Raji (cell line): ENCODE data around the gene KMT2B.

ENCODE experiments used
- POLR2A ChIP-seq: IDR thresholded peaks from 2 replicates; pipeline ENCODE4 v1.6.1; 2011; ENCODE audit warnings: low read depth, low read length, control low read depth; ENCODE audit not compliant: insufficient read depth

KMT2B gene

DNA sequence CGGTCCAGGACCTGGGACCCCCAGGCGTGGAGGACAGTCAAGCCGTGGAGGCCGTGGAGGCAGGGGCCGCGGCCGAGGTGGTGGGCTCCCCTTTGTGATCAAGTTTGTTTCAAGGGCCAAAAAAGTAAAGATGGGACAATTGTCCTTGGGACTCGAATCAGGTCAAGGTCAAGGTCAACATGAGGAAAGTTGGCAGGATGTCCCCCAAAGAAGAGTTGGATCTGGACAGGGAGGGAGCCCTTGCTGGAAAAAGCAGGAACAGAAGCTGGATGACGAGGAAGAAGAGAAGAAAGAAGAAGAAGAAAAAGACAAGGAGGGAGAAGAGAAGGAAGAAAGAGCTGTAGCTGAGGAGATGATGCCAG, 2.3 kb downstream of the KMT2B start:
- no peak for TF ChIP-seq POLR2A

DNA sequence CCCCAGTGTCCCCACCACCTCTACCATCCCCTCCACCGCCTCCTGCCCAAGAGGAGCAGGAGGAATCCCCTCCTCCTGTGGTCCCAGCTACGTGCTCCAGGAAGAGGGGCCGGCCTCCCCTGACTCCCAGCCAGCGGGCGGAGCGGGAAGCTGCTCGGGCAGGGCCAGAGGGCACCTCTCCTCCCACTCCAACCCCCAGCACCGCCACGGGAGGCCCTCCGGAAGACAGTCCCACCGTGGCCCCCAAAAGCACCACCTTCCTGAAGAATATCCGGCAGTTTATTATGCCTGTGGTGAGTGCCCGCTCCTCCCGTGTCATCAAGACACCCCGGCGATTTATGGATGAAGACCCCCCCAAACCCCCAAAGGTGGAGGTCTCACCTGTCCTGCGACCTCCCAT, 2.8 kb downstream of the KMT2B start:
- TF ChIP-seq POLR2A: no peak

DNA sequence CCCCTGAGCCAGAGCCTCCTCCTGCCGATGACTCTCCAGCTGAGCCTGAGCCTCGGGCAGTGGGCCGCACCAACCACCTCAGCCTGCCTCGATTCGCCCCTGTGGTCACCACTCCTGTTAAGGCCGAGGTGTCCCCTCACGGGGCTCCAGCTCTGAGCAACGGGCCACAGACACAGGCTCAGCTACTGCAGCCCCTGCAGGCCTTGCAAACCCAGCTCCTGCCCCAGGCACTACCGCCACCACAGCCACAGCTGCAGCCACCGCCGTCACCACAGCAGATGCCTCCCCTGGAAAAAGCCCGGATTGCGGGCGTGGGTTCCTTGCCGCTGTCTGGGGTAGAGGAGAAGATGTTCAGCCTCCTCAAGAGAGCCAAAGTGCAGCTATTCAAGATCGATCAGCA, 3.6 kb downstream of the KMT2B start:
- no peak for TF ChIP-seq POLR2A

DNA sequence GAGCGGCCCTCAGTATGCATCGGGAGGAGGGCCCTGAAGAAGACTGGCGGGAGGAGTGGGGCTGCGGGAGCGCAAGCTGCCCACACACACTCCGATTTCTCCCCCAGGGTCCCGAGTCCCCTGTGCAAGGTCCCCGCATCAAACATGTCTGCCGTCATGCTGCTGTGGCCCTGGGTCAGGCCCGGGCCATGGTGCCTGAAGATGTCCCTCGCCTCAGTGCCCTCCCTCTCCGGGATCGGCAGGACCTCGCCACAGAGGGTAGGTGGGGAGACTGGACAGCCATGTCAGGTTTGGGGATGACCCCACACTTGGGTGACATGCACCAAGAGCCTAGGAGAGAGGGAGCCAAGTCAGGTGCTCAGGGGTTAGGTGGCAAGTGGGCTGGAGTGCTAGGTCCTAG, 4.7 kb downstream of the KMT2B start:
- no peak for TF ChIP-seq POLR2A

DNA sequence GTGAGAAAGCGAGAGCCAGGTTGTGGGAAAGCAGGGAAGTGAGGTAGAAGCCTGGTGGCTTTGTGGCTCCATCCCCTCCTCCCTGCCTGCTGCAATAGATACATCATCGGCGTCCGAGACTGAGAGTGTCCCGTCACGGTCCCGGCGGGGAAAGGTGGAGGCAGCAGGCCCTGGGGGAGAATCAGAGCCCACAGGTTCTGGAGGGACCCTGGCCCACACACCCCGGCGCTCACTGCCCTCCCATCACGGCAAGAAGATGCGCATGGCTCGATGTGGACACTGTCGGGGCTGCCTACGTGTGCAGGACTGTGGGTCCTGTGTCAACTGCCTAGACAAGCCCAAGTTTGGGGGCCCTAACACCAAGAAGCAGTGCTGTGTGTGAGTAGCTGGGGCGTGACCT, 5.1 kb downstream of the KMT2B start:
- TF ChIP-seq POLR2A: no peak

DNA sequence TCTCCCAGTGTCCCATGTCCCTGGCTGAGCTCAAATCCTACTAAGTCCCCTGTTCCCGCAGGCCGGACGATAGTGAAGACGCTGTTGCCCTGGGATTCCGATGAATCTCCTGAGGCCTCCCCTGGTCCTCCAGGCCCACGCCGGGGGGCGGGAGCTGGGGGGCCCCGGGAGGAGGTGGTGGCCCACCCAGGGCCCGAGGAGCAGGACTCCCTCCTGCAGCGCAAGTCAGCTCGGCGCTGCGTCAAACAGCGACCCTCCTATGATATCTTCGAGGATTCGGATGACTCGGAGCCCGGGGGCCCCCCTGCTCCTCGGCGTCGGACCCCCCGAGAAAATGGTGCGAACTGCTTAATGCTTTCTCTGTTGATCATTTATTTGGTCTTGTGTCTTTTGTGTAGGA, 5.9 kb downstream of the KMT2B start:
- no peak for TF ChIP-seq POLR2A

DNA sequence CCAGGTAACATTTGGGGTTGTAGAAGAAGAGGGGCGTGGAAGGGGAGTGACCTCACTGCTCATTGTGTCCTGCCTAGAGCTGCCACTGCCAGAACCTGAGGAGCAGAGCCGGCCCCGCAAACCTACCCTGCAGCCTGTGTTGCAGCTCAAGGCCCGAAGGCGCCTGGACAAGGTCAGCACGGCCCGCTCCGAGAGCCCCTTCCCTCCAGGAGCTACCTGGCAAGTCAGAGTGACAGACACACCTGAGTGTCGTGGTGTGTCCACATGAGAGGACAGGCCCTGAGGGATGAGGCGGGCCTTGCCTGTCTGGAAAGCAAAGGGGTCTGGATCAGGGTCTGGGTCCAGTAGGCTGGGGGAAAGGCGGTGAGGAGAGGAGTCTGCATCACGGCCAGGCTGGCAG, 6.8 kb downstream of the KMT2B start:
- no peak for TF ChIP-seq POLR2A

DNA sequence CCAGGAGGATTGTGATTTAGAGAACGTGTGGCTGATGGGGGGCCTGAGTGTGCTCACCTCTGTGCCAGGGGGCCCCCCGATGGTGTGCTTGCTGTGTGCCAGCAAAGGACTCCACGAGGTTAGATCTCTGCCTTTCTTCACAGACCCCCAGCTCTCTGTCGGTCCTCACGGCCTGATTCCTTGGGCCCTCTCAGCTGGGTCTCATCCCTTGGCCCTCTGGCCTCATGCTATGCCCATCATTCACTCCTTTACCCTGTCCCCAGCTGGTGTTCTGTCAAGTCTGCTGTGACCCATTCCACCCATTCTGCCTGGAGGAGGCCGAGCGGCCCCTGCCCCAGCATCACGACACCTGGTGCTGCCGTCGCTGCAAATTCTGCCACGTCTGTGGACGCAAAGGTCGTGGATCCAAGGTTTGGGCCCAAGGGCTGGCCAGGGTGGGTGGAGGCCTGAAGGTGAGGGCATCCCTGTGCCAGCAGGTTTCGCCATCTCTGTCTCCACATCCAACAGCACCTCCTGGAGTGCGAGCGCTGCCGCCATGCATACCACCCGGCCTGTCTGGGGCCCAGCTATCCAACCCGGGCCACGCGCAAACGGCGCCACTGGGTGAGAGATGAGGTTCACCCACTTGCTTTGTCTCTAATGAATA, 7.5 kb downstream of the KMT2B start:
- TF ChIP-seq POLR2A: no peak

DNA sequence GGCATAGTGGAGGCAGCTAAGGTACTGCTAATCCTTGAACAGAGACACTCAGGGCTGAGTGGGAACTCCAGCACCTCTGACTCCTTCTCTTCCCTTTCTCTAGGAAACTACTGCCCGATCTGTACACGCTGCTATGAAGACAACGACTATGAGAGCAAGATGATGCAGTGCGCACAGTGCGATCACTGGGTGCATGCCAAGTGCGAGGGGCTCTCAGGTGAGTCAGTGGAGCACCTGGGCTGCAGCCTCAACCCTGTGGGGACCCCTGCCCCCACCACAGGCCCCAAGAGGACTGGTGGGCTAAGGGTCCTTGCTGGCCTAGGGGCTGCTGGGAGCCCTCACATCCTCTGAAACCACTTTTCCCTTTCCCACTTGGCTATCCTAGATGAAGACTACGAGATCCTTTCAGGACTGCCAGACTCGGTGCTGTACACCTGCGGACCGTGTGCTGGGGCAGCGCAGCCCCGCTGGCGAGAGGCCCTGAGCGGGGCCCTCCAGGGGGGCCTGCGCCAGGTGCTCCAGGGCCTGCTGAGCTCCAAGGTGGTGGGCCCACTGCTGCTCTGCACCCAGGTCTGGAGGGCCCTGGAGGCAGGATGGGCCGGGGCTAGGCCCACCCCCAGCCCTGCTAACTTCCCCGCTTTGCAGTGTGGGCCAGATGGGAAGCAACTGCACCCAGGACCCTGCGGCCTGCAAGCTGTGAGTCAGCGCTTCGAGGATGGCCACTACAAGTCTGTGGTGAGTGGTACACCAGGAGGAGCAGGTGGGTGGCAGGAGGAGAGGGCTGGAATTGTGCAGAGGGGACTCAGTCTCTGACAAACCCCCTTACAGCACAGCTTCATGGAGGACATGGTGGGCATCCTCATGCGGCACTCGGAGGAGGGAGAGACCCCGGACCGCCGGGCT, 9.5 kb downstream of the KMT2B start:
- TF ChIP-seq POLR2A: no peak

DNA sequence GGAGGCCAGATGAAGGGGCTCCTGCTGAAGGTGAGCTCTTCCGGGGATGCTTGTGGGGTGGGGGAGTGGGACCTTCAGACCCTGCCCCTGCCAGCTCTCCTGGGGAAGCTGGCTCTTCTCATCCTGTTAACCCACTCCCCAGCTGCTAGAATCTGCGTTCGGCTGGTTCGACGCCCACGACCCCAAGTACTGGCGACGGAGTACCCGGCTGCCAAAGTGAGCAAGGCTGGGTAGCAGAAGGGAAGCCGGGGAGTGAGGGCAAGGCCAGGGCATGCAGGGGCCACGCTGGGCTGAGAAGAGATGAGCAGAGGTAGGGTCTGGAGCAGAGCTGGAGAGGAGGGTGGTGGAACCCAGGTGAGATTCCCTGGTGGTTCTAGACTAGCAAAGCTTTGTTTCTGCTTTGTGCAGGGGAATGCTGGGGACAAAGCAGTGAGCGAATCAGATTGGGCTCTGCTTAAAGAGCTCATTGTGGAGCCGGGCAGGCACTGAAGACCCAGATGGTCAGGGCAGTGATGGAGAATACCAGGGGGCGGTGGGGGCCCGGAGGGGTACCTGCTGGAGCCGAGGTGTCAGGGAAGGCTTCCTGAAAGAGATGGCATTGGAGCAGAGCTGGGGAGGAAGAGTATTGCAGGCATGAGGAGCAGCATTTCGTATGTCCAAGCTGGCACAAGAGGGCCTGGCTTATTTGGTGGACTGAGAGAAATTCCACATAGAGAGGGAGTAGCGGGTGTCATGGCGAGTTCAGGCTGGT, 10.3 kb downstream of the KMT2B start:
- TF ChIP-seq POLR2A: no peak

DNA sequence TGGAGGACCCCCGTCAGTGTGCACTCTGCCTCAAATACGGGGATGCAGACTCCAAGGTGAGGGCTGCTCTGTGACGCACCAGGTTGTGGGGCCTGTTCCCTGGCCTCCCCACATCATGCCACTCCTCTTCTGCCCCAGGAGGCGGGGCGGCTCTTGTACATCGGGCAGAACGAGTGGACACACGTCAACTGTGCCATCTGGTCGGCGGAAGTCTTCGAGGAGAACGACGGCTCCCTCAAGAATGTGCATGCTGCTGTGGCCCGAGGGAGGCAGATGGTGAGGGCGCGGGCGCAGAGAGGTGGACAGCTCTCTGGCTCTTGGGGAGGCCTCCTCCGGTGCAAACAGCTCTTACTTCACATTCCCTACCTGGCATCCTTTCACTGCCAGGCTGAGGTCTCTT, 11.2 kb downstream of the KMT2B start:
- TF ChIP-seq POLR2A: no peak

DNA sequence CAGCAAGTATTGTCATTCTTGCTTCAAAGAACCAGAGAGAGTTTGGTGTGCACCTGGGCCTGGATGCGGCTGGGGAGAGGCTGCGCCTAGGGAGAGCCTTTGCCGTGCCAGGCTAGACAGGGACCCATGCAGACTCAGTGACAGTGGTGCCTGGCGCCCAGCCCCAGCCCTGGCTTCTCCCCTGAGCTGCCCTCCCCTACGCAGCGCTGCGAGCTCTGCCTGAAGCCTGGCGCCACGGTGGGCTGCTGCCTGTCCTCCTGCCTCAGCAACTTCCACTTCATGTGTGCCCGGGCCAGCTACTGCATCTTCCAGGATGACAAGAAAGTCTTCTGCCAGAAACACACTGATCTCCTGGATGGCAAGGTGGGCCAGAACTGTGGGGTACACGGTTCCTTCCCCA, 12.0 kb downstream of the KMT2B start:
- TF ChIP-seq POLR2A: no peak

DNA sequence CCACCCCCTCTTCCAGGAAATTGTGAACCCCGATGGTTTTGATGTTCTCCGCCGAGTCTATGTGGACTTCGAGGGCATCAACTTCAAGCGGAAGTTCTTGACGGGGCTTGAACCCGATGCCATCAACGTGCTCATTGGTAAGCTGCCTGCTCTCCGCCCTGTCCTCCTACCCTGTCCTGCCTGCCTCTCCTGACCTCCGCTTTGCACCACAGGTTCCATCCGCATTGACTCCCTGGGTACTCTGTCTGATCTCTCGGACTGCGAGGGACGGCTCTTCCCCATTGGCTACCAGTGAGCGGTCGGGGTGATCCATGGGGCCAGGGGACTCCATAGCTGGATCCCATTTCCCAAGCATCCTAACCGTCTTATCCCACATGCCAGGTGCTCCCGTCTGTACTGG, 12.5 kb downstream of the KMT2B start:
- no peak for TF ChIP-seq POLR2A

DNA sequence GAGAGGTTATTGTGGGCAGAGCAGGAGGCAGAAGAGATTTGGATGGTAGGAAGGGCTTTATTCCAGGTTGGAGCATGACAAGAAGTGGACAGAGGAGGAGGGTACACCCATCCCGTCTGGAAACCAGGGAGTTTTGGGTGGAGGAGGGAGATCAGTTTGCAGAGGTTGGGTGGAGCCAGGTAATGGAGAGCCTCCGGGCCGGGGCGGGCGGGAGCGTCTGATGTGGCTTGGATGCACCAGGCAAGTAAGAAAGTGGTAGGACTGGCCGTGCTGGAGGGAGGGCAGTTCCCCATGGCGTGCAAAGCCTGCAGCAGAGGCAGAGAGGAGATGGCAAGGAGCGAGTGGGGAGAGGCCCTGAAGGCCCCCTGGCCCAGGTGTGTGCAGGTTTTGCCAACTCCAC, 13.6 kb downstream of the KMT2B start:
- no peak for TF ChIP-seq POLR2A

DNA sequence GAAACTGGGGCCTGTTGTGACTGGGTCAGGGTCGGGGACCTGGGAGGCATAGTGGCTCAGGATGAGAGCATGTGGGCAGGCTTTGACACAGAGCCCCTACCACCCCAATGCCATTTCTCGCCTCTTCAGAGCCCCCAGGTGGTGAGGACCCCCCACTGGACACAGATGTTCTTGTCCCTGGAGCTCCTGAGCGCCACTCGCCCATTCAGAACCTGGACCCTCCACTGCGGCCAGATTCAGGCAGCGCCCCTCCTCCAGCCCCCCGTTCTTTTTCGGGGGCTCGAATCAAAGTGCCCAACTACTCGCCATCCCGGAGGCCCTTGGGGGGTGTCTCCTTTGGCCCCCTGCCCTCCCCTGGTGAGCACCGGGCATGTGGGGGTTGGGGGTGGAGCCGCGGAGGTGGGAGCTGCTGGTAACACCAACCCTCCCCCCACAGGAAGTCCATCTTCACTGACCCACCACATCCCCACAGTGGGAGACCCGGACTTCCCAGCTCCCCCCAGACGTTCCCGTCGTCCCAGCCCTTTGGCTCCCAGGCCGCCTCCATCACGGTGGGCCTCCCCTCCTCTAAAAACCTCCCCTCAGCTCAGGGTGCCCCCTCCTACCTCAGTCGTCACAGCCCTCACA, 14.1 kb downstream of the KMT2B start:
- no peak for TF ChIP-seq POLR2A
